ENCODE measurements around the gene GHDC.
"Not testable (repeated sequence)": the region's sequence is repeated elsewhere in the genome, so short reads cannot be mapped to it uniquely, and the experiment has no call there.

The GHDC gene

DNA sequence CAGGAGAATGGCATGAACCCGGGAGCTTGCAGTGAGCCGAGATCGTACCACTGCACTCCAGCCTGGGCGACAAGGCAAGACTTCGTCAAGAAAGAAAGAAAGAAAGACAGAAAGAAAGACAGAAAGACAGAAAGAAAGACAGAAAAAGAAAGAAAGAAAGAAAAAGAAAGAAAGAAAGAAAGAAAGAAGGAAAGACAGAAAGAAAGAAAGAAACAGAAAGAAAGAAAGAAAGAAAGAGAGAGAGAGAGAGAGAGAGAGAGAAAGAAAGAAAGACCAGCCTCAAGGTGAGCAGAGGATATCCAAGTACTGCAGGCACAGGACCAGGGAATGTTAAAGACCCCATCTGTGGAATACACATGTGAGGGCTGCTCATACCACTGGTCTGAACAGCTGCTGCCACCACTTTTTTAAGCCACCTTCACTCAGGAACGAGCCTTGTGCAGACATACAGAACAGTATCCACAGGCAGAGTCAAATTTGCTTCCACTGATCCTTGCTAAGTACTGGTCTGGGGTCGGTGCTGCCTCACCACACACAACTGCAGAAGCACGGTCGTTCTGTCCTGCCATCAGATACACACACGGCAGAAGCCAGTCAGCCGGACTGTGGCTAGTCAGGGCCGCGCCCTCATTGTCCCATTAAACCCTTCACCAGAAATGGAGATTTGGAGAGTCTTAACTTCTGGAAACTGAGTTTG lies 47.2 kb downstream of the GHDC start:
- no peak for DNase-seq (ENCODE audit: low spot score)

DNA sequence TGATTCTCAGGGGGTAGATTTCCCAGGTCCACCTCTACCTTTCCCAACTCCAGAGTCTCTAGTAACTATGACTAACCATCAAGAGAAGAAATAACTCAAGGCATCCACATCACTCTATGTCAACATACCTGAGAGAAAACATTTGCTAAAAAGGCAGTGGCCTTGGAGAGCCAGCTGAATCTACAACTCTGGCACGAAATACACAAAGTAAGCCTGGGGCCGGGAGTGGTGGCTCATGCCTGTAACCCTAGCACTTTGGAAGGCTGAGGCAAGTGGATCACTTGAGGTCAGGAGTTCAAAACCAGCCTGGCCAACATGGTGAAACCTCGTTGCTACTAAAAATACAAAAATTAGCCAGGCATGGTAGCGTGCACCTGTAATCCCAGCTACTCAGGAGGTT lies 51.2 kb downstream of the GHDC start:
- not testable (repeated sequence) for DNase-seq (ENCODE audit: low spot score)

GRCh38 chr17:42142371-42142896 lies 51.9 kb downstream of the GHDC start:
- no peak for DNase-seq (ENCODE audit: low spot score)

- no peak for DNase-seq (ENCODE audit: low spot score)
Observed at GRCh38 chr17:42141382-42141781, 52.9 kb downstream of the GHDC start.

DNA sequence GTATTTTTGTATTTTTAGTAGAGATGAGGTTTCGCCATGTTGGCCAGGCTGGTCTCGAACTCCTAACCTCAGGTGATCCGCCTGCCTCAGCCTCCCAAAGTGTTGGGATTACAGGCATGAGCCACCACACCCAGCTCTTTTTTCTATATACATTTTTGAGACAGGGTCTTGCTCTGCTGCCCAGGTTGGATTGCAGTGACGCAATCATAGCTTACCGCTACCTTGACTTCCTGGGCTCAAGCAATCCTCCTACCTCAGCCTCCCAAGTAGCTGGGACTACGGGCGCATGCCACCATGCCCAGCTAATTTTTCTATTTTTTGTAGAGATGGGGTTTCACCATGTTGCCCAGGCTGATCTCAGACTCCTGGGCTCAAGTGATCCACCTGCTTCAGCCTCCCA lies 53.6 kb downstream of the GHDC start:
- not testable (repeated sequence) for DNase-seq (ENCODE audit: low spot score)

Data from hematopoietic multipotent progenitor cell treated with erythropoietin and hydrocortisone succinate and interleukin-3 and kit ligand, for 17 days (in vitro differentiated cells).